Medulla oblongata (tissue), 1 donor: ENCODE data around the gene NFIC.
"Not testable (repeated sequence)": the region's sequence is repeated elsewhere in the genome, so short reads cannot be mapped to it uniquely, and the experiment has no call there.

Experiments used
- DNase-seq: peaks from one replicate; pipeline ENCODE4 v3.0.0-alpha.2; 2015; ENCODE audit errors: extremely low spot score

NFIC gene

GRCh38 chr19:3336680-3337523 is 29.5 kb upstream of the NFIC start:
- peak; percentile 79 for DNase-seq

GRCh38 chr19:3338541-3339181 is 27.7 kb upstream of the NFIC start:
- no peak for DNase-seq

- DNase-seq, result no peak
Observed at GRCh38 chr19:3340340-3340739, 26.0 kb upstream of the NFIC start.

GRCh38 chr19:3342246-3342645 is 24.1 kb upstream of the NFIC start:
- no peak for DNase-seq

GRCh38 chr19:3342962-3343361 is 23.4 kb upstream of the NFIC start:
- DNase-seq, result not testable (repeated sequence)

DNA sequence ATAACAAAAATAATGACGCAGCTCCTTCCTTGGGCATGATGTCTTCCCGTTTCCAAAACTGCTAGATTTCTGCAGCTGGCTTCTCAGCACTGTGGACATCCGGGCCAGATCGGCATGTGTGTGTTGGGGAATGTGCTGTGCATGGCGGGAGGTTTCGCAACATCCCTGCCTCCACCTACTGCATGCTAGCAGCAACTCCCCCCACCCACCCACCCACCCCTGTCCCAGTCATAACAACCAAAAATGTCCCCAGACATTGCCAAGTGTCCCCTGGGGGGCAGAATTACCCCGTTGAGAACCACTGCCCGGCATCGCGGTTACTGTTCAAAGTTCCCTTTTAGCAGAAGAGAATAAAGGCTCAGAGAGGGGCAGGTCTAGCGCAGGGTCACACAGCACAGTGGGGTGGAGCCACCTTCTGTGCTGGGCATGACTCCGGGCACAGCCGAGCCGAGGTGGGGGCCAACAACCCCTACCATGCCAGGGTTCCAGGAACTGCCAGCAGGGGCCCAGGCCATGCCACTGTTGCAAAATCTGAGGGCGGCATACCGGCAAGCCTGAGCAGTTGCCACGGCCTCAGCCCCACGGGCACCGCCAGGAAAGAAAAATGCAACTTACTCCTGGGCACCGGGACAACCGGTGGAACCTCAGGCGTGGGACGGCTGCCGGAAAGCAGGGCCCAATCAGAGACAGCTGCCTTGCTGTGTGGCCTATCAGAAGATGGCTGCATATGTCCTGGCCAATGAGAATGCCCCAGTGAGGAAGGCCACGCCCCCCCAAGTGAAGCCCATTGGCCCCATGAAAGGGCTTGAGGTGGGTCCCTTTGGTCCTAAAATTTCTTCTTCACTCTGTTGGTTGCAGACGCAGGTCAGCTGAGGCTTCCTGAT is 22.5 kb upstream of the NFIC start:
- peak; percentile 84 for DNase-seq

- no peak for DNase-seq
Observed at GRCh38 chr19:3344608-3345598, 21.5 kb upstream of the NFIC start.

DNA sequence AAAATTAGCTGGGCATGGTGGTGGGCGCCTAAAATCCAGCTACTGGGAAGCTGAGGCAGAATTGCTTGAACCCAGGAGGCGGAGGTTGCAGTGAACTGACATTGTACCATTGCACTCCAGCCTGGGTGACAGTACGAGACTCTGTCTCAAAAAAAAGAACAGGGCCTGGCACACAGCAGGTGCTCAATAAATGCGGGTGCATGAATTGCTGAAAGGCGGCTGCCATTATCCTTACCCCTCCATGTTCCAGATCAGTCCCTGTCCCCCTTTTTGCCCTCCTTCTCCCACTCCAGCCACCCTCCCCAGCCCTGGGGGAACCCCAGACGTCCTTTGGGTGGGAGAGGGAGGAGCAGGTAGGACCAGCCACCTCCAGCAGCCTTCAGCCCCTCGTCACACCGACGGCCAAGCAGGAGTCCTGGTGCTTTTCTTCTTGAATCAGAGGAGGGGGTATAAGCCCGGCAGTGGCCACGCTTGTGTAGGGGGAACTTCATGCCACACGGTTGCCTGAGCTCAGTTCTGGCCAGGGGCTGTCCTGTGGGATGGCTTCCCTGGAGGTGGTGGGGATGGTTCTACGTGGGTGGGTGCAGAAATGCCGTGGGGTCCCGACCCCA is 20.4 kb upstream of the NFIC start:
- no peak for DNase-seq

GRCh38 chr19:3346677-3347353 is 19.6 kb upstream of the NFIC start:
- DNase-seq, result peak; percentile 88

DNA sequence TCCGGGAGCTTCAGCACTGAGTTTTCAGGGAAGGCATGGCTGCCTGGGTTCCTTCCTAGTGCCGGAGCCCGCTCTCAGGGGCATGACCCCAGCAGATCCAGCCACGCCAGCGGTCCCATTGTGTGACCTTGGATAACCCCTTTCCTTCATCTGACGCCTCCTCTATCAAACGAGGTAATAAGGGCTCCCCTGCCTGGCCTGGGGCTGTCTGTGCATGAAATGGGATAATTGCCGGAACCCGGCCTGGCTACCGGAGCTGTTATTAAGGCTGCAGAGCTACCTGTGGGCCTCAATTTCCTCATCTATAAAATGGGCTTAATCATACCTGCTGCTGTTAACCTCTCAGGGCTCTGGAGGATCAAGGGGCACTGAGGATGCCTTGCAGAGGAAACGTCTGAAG is 18.3 kb upstream of the NFIC start:
- DNase-seq, result no peak

DNA sequence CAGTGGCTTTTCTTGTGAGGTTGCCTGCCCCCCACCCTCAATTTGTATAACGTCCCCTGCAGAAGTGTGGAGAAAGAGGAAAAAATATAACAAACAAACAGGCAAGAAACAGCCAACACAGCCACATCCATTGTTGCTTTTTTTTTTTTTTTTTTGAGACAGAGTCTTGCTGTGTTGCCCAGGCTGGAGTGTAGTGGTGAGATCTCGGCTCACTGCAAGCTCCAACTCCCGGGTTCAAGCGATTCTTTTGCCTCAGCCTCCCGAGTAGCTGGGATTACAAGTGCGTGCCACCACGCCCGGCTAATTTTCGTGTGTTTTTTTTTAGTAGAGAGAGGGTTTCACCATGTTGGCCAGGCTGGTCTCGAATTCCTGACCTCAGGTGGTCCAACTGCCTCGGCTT is 17.9 kb upstream of the NFIC start:
- DNase-seq, result not testable (repeated sequence)

DNA sequence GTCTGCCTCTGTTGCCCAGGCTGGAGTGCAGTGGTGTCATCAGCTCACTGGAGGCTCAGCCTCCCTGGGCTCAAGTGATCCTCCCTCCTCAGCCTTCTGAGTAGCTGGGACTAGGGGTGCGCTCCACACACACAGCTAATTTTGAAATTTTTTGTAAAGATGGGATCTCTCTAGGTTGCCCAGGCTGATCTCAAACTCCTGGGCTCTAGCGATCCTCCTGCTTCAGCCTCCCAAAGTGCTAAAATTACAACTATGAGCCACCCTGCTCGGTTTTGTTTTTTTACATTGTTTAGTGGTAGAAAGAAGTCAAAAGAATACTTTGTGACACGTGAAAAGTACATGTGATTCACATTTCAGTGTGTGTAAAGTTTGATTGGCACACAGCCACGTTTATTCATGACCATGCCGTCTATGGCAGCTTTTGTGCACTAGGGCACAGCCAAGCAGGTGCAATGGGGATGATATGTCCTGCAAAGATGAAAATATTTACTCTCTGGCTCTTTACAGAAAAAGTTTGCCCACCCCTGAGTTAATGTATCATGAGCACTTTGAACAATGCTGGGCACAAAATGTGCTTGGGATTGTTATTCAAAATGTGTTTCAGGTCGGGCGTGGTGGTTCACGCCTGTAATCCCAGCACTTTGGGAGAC is 16.2 kb upstream of the NFIC start:
- no peak for DNase-seq

GRCh38 chr19:3351702-3352447 is 14.5 kb upstream of the NFIC start:
- no peak for DNase-seq

- no peak for DNase-seq
Observed at GRCh38 chr19:3353493-3353892, 12.9 kb upstream of the NFIC start.

GRCh38 chr19:3356805-3357204 is 9.6 kb upstream of the NFIC start:
- no peak for DNase-seq

DNA sequence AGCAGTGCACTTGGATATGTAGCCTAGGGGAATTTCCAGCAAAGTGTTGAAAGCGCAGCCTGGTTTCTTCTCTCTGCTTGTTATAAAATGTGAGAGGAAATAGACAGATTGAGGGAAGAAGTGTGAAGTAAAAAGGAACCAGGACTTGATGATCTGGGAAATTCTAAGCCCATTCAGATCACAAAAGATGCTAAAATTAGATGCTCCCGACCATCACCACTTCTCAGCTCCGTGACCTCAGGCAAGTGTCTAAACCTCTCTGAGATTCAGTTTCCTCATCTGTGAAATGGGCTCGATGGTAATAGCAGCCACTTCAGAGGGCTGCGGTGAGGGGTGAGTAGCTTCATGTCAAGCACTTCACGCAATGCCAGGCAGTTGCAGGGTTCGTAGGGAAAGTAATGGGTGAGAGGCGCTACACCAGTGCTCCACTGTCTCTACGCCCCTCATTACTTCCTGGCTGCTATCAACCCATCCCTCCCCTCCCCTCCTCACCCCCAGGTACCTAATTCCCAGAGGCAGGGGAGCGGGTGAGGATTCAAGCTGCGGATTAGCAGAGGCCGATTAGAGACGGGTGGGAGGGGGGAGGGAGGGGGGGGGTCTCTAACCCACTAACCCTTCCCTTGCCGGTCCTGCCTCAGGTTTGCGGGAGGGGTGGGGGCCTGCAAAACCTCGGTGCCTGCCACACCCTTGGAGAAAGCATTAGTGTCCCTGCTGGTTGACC is 9.0 kb upstream of the NFIC start:
- DNase-seq, result no peak

- DNase-seq, result no peak
Observed at GRCh38 chr19:3357992-3358688, 8.2 kb upstream of the NFIC start.

DNA sequence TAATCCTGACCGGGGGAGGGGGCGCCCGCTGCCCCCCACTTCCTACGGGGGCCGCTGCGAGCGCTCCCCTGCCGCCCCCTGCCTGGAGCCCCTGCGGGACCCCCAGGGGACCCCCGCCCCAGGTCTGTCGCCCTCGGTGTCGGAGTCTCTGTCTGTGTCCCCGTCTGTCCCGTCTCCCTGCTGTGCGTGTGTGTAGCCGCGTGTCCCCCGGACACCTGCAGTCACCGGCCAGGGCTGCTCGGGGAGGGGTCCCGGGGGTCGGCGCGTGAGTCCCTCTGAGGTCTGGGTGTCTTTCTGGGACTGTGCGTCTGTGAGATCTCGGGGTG is 7.7 kb upstream of the NFIC start:
- no peak for DNase-seq
